ENCODE data around the gene NEDD9.

Gene NEDD9

DNA sequence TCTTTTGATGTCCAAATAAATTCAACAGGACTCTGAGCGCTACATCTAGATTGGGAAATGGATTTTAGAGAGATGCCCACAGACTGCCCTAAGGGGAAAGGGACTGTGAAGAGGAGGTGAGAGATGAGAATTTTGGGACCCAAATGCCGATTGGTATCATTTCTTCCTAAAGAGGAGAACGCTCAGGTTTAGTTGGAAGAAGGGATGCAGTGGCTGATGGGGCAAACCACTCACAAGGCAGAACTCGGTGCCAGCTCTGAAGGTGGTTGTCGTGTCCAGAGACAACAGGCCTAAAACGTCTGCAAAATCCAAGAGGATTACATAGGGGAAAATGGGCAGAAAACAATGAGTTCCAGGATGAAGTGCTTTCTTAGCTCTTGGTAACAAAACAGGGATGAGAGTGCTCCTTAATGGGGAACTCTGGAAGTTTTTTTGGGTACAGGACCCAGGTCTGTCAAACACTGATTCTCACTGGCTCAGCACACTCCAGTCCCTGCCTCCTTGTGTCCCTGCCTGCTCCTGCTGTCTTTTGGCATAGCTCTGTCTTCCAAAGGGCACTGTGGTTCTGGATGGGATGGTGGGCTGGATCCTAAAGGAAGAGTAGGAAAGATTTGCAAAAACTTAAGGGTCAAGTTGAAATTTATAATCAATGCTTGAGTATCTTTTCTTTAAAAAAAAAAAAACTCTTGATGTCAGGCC is 29.0 kb downstream of the NEDD9 start:
- TF ChIP-seq CTCF (conservative IDR thresholded peaks at IDR 0.05; ENCODE audit: control insufficient read depth, insufficient read depth, low read depth, low read length): no peak
- no peak overlapping the region for H3K4me3 ChIP-seq (ENCODE audit: control insufficient read depth, low read depth, low read length)
- DNase-seq (ENCODE audit: low read depth): no peak

DNA sequence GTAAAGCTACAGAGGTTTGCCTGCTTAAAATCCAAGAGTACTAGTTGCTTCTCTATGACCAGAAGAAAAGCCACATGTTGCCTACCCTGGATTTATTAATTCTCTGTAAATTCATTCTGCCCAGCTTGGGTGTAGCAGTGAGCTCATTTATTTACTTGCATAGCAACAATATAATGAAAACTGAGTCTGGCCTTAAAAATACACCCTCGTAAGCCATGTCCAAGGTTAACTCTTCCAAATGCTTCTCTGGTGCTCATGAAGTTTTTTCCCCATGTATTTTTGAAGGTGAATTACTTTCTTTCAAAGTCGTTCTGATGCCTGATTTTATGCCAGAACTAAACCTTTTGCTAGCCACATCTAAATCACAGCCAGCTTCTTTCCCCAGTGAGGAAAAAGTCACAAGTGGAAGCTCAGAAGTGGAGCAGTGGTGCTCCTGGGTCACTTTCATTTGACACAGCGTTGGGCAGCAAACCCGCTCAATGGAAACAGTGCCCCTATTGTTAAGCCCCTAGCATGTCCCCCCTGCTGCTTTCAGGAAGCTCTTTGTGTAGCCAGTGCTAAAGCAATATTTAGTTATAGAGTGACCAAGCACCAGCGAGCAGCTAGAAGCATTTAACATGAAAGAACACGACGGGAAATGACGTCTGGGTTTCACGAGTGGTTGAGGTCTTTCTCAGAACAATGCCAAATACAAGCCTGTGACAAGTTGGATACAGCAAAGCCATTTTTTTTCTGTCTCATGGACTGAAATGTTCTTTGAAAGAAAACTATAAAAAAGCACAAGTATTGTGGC is 29.8 kb downstream of the NEDD9 start:
- no peak for DNase-seq (ENCODE audit: low read depth)
- TF ChIP-seq CTCF (conservative IDR thresholded peaks at IDR 0.05; ENCODE audit: control insufficient read depth, insufficient read depth, low read depth, low read length): no peak
- no peak overlapping the region for H3K4me3 ChIP-seq (ENCODE audit: control insufficient read depth, low read depth, low read length)

- TF ChIP-seq CTCF (conservative IDR thresholded peaks at IDR 0.05; ENCODE audit: control insufficient read depth, insufficient read depth, low read depth, low read length): no peak
- H3K4me3 ChIP-seq (ENCODE audit: control insufficient read depth, low read depth, low read length): no peak overlapping the region
- DNase-seq (ENCODE audit: low read depth): no peak
These were observed 30.5 kb downstream of the NEDD9 start for GRCh38 chr6:11201772-11202512.

- TF ChIP-seq CTCF (conservative IDR thresholded peaks at IDR 0.05; ENCODE audit: control insufficient read depth, insufficient read depth, low read depth, low read length): no peak
- no peak overlapping the region for H3K4me3 ChIP-seq (ENCODE audit: control insufficient read depth, low read depth, low read length)
- no peak for DNase-seq (ENCODE audit: low read depth)
These were observed 31.5 kb downstream of the NEDD9 start for GRCh38 chr6:11201015-11201414.

- no peak for TF ChIP-seq CTCF (conservative IDR thresholded peaks at IDR 0.05; ENCODE audit: control insufficient read depth, insufficient read depth, low read depth, low read length)
- DNase-seq (ENCODE audit: low read depth): no peak
- no peak overlapping the region for H3K4me3 ChIP-seq (ENCODE audit: control insufficient read depth, low read depth, low read length)
These were observed 32.1 kb downstream of the NEDD9 start for GRCh38 chr6:11200356-11200755.

- TF ChIP-seq CTCF (conservative IDR thresholded peaks at IDR 0.05; ENCODE audit: control insufficient read depth, insufficient read depth, low read depth, low read length): no peak
- DNase-seq (ENCODE audit: low read depth): no peak
- H3K4me3 ChIP-seq (ENCODE audit: control insufficient read depth, low read depth, low read length): no peak overlapping the region
These were observed 33.5 kb downstream of the NEDD9 start for GRCh38 chr6:11198663-11199603.
